IMR-90 (cell line): ENCODE data around the gene NPDC1. TPM values are rescaled to one million over a fixed set of nuclear protein-coding genes. Genes with fewer than 3 reads are reported as not detected.

ENCODE experiments used
- ATAC-seq: fragments of 200-7000 bp; cut with Tn5 transposase; 2 replicates; pipeline ENCODE4 v1.9.1; 2020; ENCODE audit warnings: low read depth, mild to moderate bottlenecking, moderate library complexity
- BruUV-seq: library from RNA; stranded (reverse); fragments of 400-500 nt; replicated peaks from 2 replicates; lab custom pipeline; 2021; lab: Mats Ljungman, UMichigan
- CTCF ChIA-PET: fragments of 300-600 bp; formaldehyde crosslinking; extraction: SDS; loops from one replicate; lab custom pipeline; 2021; ENCODE audit warnings: antibody characterized with exemption; lab: Yijun Ruan, JAX
- POLR2A ChIA-PET: fragments of 300-600 bp; sonication (Branson Sonifier 250); formaldehyde crosslinking; loops from one replicate; lab custom pipeline; 2022; ENCODE audit warnings: antibody characterized with exemption; ENCODE audit not compliant: unreplicated experiment; lab: Charles Lee
- DNase-seq: peaks from one replicate; pipeline ENCODE4 v3.0.0; 2013
- H2AFZ ChIP-seq: replicated peaks from 2 replicates; pipeline ENCODE3; 2013; ENCODE audit warnings: low read length, mild to moderate bottlenecking; ENCODE audit not compliant: poor library complexity
- H2AK5ac ChIP-seq: 2 replicates; pipeline ENCODE4 v1.6.1; 2013; ENCODE audit warnings: low read depth, low read length, inconsistent platforms
- H2AK9ac ChIP-seq: replicated peaks from 2 replicates; pipeline ENCODE3; 2013; ENCODE audit warnings: mild to moderate bottlenecking, low read depth, low read length, moderate library complexity; ENCODE audit not compliant: poor library complexity
- H2BK120ac ChIP-seq: 2 replicates; pipeline ENCODE4 v1.6.1; 2013; ENCODE audit warnings: low read depth, low read length, inconsistent platforms
- H2BK15ac ChIP-seq: 3 replicates; pipeline ENCODE4 v1.6.1; 2013; ENCODE audit warnings: low read depth, low read length, inconsistent platforms
- H2BK20ac ChIP-seq: 2 replicates; pipeline ENCODE4 v1.6.1; 2013; ENCODE audit warnings: low read depth, mild to moderate bottlenecking, inconsistent platforms, low read length, moderate library complexity
- H2BK5ac ChIP-seq: 2 replicates; pipeline ENCODE4 v1.6.1; 2013; ENCODE audit warnings: mild to moderate bottlenecking, low read depth, low read length, inconsistent platforms; ENCODE audit not compliant: poor library complexity, severe bottlenecking
- H3K14ac ChIP-seq: replicated peaks from 2 replicates; pipeline ENCODE4 v1.6.1; 2013; ENCODE audit warnings: low read depth, low read length, inconsistent platforms
- H3K18ac ChIP-seq: 2 replicates; pipeline ENCODE4 v1.6.1; 2013; ENCODE audit warnings: low read depth, low read length, control low read depth
- H3K23ac ChIP-seq: 2 replicates; pipeline ENCODE4 v1.6.1; 2013; ENCODE audit warnings: low read depth, low read length, inconsistent platforms
- H3K27ac ChIP-seq: 2 replicates; pipeline ENCODE4 v1.5.1; 2013; ENCODE audit warnings: mild to moderate bottlenecking, control low read depth, low read length; ENCODE audit not compliant: insufficient read depth
- H3K27me3 ChIP-seq: 2 replicates; pipeline ENCODE4 v1.6.1; 2013; ENCODE audit warnings: low read length; ENCODE audit not compliant: control insufficient read depth, insufficient read depth
- H3K36me3 ChIP-seq: 2 replicates; pipeline ENCODE4 v1.6.1; 2013; ENCODE audit warnings: low read length, mixed read lengths; ENCODE audit not compliant: control insufficient read depth, insufficient read depth
- H3K4ac ChIP-seq: 2 replicates; pipeline ENCODE4 v1.6.1; 2013; ENCODE audit warnings: low read depth, low read length, inconsistent platforms
- H3K4me1 ChIP-seq: 2 replicates; pipeline ENCODE4 v1.6.1; 2013; ENCODE audit warnings: low read length, mixed read lengths; ENCODE audit not compliant: control insufficient read depth, insufficient read depth
- H3K4me2 ChIP-seq: 2 replicates; pipeline ENCODE4 v1.6.1; 2013; ENCODE audit warnings: low read depth, mild to moderate bottlenecking, control low read depth, low read length, moderate library complexity
- H3K4me3 ChIP-seq: 2 replicates; pipeline ENCODE4 v1.5.1; 2013; ENCODE audit warnings: low read depth, mild to moderate bottlenecking, control low read depth, low read length, moderate library complexity; ENCODE audit not compliant: insufficient read depth
- H3K56ac ChIP-seq: 2 replicates; pipeline ENCODE4 v1.6.1; 2013; ENCODE audit warnings: low read length, inconsistent platforms; ENCODE audit not compliant: insufficient read depth; ENCODE audit errors: extremely low read depth
- H3K79me1 ChIP-seq, 2 experiments: 2 replicates each; pipeline ENCODE4 v1.6.1; 2013; ENCODE audit warnings: low read length in 2 of 2, inconsistent platforms in 1 of 2, low read depth in 1 of 2
- H3K9ac ChIP-seq: 2 replicates; pipeline ENCODE4 v1.6.1; 2013; ENCODE audit warnings: low read depth, low read length, control low read depth
- H3K9me1 ChIP-seq: 2 replicates; pipeline ENCODE4 v1.6.1; 2013; ENCODE audit warnings: low read length, inconsistent platforms; ENCODE audit not compliant: insufficient read depth
- H3K9me3 ChIP-seq: 2 replicates; pipeline ENCODE4 v1.6.1; 2013; ENCODE audit warnings: low read length; ENCODE audit not compliant: control insufficient read depth, insufficient read depth
- H4K20me1 ChIP-seq: 2 replicates; pipeline ENCODE4 v1.6.1; 2013; ENCODE audit warnings: low read length, inconsistent platforms; ENCODE audit not compliant: insufficient read depth
- H4K5ac ChIP-seq: 2 replicates; pipeline ENCODE4 v1.6.1; 2013; ENCODE audit warnings: mild to moderate bottlenecking, low read depth, low read length, control low read depth
- H4K8ac ChIP-seq, 2 experiments: 2 replicates each; pipeline ENCODE4 v1.6.1; 2013; ENCODE audit warnings: low read depth in 2 of 2, low read length in 2 of 2, control low read depth in 1 of 2, inconsistent platforms in 1 of 2
- H4K91ac ChIP-seq: 2 replicates; pipeline ENCODE4 v1.6.1; 2013; ENCODE audit warnings: low read depth, low read length, inconsistent platforms; ENCODE audit not compliant: insufficient read depth
- CEBPB ChIP-seq: IDR thresholded peaks from 2 replicates; pipeline ENCODE4 v1.6.1; 2012; ENCODE audit warnings: low read depth, low read length, improper control_type of control experiment
- CHD1 ChIP-seq: IDR thresholded peaks from 2 replicates; pipeline ENCODE4 v1.6.1; 2012; ENCODE audit warnings: low read depth, low read length, improper control_type of control experiment
- FOS ChIP-seq: fragments of 150-350 bp; IDR thresholded peaks from 2 replicates; pipeline ENCODE4 v1.6.1; 2016; ENCODE audit warnings: low read depth, low read length
- MAFK ChIP-seq: IDR thresholded peaks from 2 replicates; pipeline ENCODE4 v1.6.1; 2012; ENCODE audit warnings: low read depth, low read length, improper control_type of control experiment
- MAZ ChIP-seq: IDR thresholded peaks from 2 replicates; pipeline ENCODE4 v1.6.1; 2012; ENCODE audit warnings: low read depth, mild to moderate bottlenecking, low read length, improper control_type of control experiment, moderate library complexity, borderline replicate concordance
- RFX5 ChIP-seq: IDR thresholded peaks from 2 replicates; pipeline ENCODE4 v1.8.0; 2012; ENCODE audit warnings: low read depth, mild to moderate bottlenecking, low read length, moderate library complexity
- SMC3 ChIP-seq: fragments of 150-350 bp; IDR thresholded peaks from 2 replicates; pipeline ENCODE4 v1.6.1; 2016; ENCODE audit warnings: low read depth, mild to moderate bottlenecking, antibody characterized with exemption, low read length, moderate library complexity
- WGBS, 2 experiments: methylation state at CpG; one replicate each; pipeline versions ENCODE4 v1.1.5 to v1.1.7; 2013; ENCODE audit warnings: missing lambda C conversion rate in 2 of 2; ENCODE audit not compliant: insufficient read length in 1 of 2; ENCODE audit errors: extremely low coverage in 2 of 2; 5-methylcytosine and 5-hydroxymethylcytosine counted together
- dilution Hi-C: fragments of 300-500 bp; cut with HindIII; formaldehyde crosslinking; loops from one replicate; pipeline ENCODE4 v1.14.3; 2018; ENCODE audit warnings: low sequenced_read_pairs; ENCODE audit not compliant: unreplicated experiment
- in situ Hi-C: fragments of 300-500 bp; cut with MboI; formaldehyde crosslinking; loops from 3 replicates; pipeline ENCODE4 v1.14.3; 2019; ENCODE audit warnings: low sequenced_read_pairs, inconsistent platforms, mixed read lengths
- intact Hi-C: fragments of 100-400 bp; cut with micrococcal nuclease; formaldehyde crosslinking; loops from 2 replicates; pipeline ENCODE4 v1.10.0; 2022
- polyA plus RNA-seq, 3 experiments: library from polyadenylated mRNA; depleted of rRNA; stranded (reverse); fragments of >200 nt; gene quantifications; 2 replicates each; pipeline ENCODE4 v1.2.3, GENCODE V29; 2012; ENCODE audit warnings: low replicate concordance in 1 of 3
- total RNA-seq: library from RNA; depleted of rRNA; stranded (reverse); fragments of >200 nt; gene quantifications from 2 replicates; pipeline ENCODE4 v1.2.3, GENCODE V29; 2012
- TF ChIP-seq, protein P1 (sequence below): conservative IDR thresholded peaks from 2 replicates; pipeline ENCODE4 v1.5.1; 2012; ENCODE audit warnings: mild to moderate bottlenecking, low read depth, low read length, improper control_type of control experiment

The NPDC1 gene
- total and polyA plus RNA-seq, 2 of the 4 experiments (the other 2 are of a cell fraction): 2.7 to 58.1 TPM

DNA sequence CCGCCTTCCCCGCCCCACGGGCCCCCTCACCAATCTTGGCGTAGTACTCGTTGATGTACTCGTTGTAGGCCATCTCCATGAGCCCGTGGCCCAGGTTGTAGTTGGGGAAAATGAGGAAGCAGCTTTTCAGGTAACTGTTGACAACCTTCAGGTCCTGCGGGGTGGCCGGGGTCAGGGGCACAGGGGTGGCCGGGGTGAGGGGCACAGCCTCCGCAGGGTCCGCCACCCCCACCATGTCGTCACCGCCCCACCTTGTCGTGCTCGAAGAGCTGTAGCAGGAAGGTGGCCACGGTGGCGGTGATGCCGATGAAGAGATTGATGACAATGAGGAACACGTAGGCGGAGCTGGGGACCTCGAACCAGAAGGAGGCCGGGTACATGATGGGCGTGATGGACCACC, 34.8 kb downstream of the NPDC1 start (continued):
- TF ChIP-seq, protein P1, sequence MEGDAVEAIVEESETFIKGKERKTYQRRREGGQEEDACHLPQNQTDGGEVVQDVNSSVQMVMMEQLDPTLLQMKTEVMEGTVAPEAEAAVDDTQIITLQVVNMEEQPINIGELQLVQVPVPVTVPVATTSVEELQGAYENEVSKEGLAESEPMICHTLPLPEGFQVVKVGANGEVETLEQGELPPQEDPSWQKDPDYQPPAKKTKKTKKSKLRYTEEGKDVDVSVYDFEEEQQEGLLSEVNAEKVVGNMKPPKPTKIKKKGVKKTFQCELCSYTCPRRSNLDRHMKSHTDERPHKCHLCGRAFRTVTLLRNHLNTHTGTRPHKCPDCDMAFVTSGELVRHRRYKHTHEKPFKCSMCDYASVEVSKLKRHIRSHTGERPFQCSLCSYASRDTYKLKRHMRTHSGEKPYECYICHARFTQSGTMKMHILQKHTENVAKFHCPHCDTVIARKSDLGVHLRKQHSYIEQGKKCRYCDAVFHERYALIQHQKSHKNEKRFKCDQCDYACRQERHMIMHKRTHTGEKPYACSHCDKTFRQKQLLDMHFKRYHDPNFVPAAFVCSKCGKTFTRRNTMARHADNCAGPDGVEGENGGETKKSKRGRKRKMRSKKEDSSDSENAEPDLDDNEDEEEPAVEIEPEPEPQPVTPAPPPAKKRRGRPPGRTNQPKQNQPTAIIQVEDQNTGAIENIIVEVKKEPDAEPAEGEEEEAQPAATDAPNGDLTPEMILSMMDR: no peak
- no peak for TF ChIP-seq MAFK

DNA sequence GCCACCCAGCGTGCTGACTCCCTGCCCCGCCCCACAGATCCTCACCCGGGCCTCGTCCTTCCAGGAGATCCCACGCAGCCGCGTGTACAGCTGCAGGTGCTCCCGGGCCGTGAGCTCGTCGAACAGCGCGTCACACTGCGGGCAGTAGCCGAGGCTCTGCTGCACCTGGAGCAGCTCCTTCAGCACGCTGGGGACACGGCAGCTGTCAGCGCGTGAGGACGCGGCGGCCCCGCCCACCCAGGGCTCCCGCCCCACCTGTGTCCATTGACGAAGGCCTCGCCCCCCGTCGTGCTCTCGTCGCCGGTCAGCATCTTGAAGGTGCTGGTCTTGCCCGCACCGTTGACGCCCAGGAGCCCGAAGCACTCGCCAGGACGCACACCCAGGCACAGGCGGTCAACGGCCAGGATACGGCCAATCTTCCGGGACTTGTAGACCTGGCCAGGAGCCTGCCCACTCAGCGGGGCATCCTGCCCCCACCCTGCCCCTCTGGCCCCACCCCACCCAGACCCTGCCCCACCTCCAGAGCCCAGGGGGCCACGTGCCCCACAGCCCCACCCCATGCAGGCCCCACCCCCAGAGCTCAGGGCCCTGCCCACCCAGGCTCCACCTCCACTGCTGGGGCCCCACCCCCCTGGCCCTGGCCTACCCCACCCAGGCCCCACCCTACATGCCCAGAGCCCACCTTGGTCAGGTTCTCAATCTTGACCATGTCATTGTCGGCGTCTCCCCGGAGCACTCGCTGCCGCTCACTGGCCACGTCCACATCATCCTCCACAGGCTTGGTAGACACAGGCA, 35.8 kb downstream of the NPDC1 start:
- Histone ChIP-seq H3K4me2 (no peak overlapping the region), H3K9me3 (no peaks in the 10 kb centered on the region), H4K20me1 (peaks cover 8% of the 10 kb centered on the region), H3K36me3 (peaks cover 28% of the 10 kb centered on the region), H2BK15ac (no peak overlapping the region), H3K79me1 (no peaks in the 10 kb centered on the region), H3K4me1 (peaks cover 11% of the 10 kb centered on the region), H4K91ac (no peak overlapping the region), H4K8ac (no peak overlapping the region), H2AK9ac (no peak overlapping the region), H3K9ac (no peak overlapping the region), H2BK120ac (no peak overlapping the region), H3K9me1 (peaks cover 5% of the 10 kb centered on the region; the same call in 1 of the 2 replicates), H3K56ac (no peak overlapping the region), H3K4ac (no peak overlapping the region), H3K14ac (no peak overlapping the region), H2AK5ac (no peak overlapping the region), H3K27ac (no peak overlapping the region), H3K23ac (no peak overlapping the region), H4K5ac (no peak overlapping the region), H3K18ac (no peak overlapping the region), H2AFZ (no peak overlapping the region), H3K27me3 (no peaks in the 10 kb centered on the region), H2BK5ac (no peak overlapping the region), H3K4me3 (no peak overlapping the region), H2BK20ac (no peak overlapping the region)
- DNase-seq (no peak), ATAC-seq (no peak)
- in situ Hi-C loops (no loop called here), intact Hi-C loops (no loop called here), dilution Hi-C loops (no loop called here)
- POLR2A ChIA-PET: no interaction called here
- 95% methylated on average over 33 of the region's 49 CpGs; no CpG with 5 or more reads in 1 of the 2 experiments for WGBS, 2 experiments
- TF ChIP-seq MAZ (no peak), CHD1 (no peak), RFX5 (no peak), FOS (no peak), MAFK (no peak), SMC3 (no peak), CEBPB (no peak)
- TF ChIP-seq, protein P1: no peak
- no TSS peak for BruUV-seq
- CTCF ChIA-PET: no interaction called here
